Measurements from ENCODE around the gene ERO1A.

ERO1A gene

GRCh38 chr14:52700701-52701172 lies 5.4 kb upstream of the ERO1A start:
- ChIA-PET POLR2A (no interaction called here), CTCF (no interaction called here)
- TF ChIP-seq KLF1 (tag by site-specific recombination; IDR thresholded peaks at IDR 0.05) (no peak), PRDM10 (tag by site-specific recombination; IDR thresholded peaks at IDR 0.05) (no peak), KLF16 (tag by site-specific recombination; IDR thresholded peaks at IDR 0.05) (no peak), ZNF624 (tag by site-specific recombination; IDR thresholded peaks at IDR 0.05) (no peak), REST (tag by site-specific recombination; IDR thresholded peaks at IDR 0.05) (no peak), PATZ1 (tag by site-specific recombination; IDR thresholded peaks at IDR 0.05) (no peak), ZNF426 (tag by site-specific recombination; IDR thresholded peaks at IDR 0.05) (no peak), ATF2 (tag by site-specific recombination; IDR thresholded peaks at IDR 0.05; ENCODE audit: low read depth) (no peak), GLI2 (tag by site-specific recombination; IDR thresholded peaks at IDR 0.05; ENCODE audit: borderline replicate concordance, low read depth) (no peak), GLIS2 (tag by site-specific recombination; IDR thresholded peaks at IDR 0.05) (no peak), ZNF76 (tag by site-specific recombination; IDR thresholded peaks at IDR 0.05; ENCODE audit: borderline replicate concordance, low read depth) (no peak), KLF8 (tag by site-specific recombination; IDR thresholded peaks at IDR 0.05) (no peak), ZNF211 (tag by site-specific recombination; IDR thresholded peaks at IDR 0.05; ENCODE audit: low read depth) (no peak)
- Histone ChIP-seq H3K4me1 (ENCODE audit: control insufficient read depth, insufficient read depth, low read length) (no peaks in the 10 kb centered on the region), H3K36me3 (ENCODE audit: control insufficient read depth in 2 of 2, insufficient read depth in 1 of 2, low read length in 2 of 2) (no peaks in the 10 kb centered on the region), H3K9me3 (ENCODE audit: control insufficient read depth, insufficient read depth, low read depth, low read length) (no peaks in the 10 kb centered on the region), H3K27ac (ENCODE audit: extremely low read depth, low read depth, low read length) (no peak overlapping the region), H3K4me3 (ENCODE audit: low read depth, low read length) (no peak overlapping the region)

All from HEK293 (cell line).